Measurements from ENCODE around the gene TPGS1. TPM values are rescaled to one million over a fixed set of nuclear protein-coding genes. Genes with fewer than 3 reads are reported as not detected.

The TPGS1 gene
- total and polyA plus RNA-seq, 4 donors, result 9.9 to 31.3 (median 27.1) TPM

DNA sequence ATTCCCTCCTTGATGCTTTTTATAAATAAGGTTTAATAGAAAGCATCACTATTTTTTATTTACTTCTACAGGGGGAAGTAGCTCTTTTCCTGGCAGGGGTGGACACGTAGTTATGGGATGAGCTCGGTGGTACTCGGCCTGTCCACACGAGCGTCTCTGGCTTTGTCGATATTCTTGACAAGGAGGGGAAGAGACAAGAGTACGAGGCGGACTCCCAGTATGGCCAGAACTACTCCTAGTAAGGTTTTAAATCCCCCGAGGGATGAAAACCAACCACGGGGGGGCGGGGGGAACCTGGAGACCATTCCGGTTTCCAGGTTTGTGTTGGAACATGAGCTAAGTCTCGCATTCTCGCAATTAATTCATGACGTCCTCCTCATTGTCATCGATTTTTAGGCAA is 59.5 kb downstream of the TPGS1 start:
- peaks cover 7% of the 10 kb centered on the region for H3K27me3 ChIP-seq (ENCODE audit: control insufficient read depth, insufficient read depth, low read length)
- WGBS (ENCODE audit: insufficient coverage), result 86% methylated on average over 12 of the region's 16 CpGs
- H3K36me3 ChIP-seq (ENCODE audit: control insufficient read depth, insufficient read depth, low read length), result no peaks in the 10 kb centered on the region
- DNase-seq (ENCODE audit: low read depth in 4 of 6, low spot score in 6 of 6), result no peak
- no peak overlapping the region for H3K4me3 ChIP-seq (ENCODE audit: low read depth, low read length)
- no peaks in the 10 kb centered on the region for H3K9me3 ChIP-seq (ENCODE audit: control insufficient read depth, insufficient read depth, low read length)
- no peak overlapping the region for H3K27ac ChIP-seq (ENCODE audit: low read depth, low read length)
- H3K4me1 ChIP-seq (ENCODE audit: control insufficient read depth, insufficient read depth, low read length), result peaks cover 12% of the 10 kb centered on the region

DNA sequence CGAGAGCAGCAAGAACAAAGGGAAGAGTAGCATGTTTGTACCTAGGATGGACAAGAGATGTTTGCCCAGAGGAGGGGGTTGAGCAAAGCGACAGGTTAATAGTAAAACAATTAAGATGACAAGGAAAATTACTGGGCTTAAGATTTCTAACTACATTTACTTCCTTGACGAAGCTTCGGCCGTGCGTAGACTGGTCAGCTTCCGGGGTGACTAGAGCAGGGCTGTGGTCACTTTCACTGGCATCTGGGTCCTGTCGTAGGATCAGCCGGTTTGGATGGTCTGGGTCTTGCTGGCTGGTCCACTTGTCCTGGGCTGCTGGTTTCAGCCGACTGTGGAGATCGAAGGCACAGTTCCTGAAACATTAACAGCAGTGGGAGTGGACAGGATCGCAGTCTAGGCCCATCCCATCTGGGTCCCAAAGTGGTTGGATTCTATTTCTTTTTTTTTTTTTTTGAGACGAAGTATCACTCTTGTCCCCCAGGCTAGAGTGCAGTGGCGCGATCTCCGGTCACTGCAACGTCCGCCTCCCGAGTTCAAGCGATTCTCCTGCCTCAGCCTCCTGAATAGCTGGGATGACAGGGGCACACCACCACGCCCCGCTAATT is 60.1 kb downstream of the TPGS1 start:
- Histone ChIP-seq H3K4me3 (ENCODE audit: low read depth, low read length) (no peak overlapping the region), H3K36me3 (ENCODE audit: control insufficient read depth, insufficient read depth, low read length) (no peaks in the 10 kb centered on the region), H3K9me3 (ENCODE audit: control insufficient read depth, insufficient read depth, low read length) (no peaks in the 10 kb centered on the region), H3K27me3 (ENCODE audit: control insufficient read depth, insufficient read depth, low read length) (peaks cover 7% of the 10 kb centered on the region), H3K27ac (ENCODE audit: low read depth, low read length) (no peak overlapping the region), H3K4me1 (ENCODE audit: control insufficient read depth, insufficient read depth, low read length) (peaks cover 15% of the 10 kb centered on the region)
- WGBS (ENCODE audit: insufficient coverage), result 94% methylated on average over 20 of the region's 22 CpGs
- no peak for DNase-seq (ENCODE audit: low read depth in 4 of 6, low spot score in 6 of 6)

Other genes starting within 250 kb of the TPGS1 start
- gene PLPP2, start 216.1 kb upstream of the TPGS1 start, total RNA-seq, result 10 to 100 TPM; 11.8 to 12.4 TPM
- gene PLPP2, start 216.1 kb upstream of the TPGS1 start, polyA plus RNA-seq (ENCODE audit: insufficient read length in 2 of 2), result 10 to 100 TPM; 15.2 to 24.2 TPM
- gene MIER2, start 162.7 kb upstream of the TPGS1 start, total RNA-seq, result 10 to 100 TPM in 1 of 2 donors, 1 to 10 TPM in 1; 9.4 to 17.7 TPM
- gene MIER2, start 162.7 kb upstream of the TPGS1 start, polyA plus RNA-seq (ENCODE audit: insufficient read length in 2 of 2), result 10 to 100 TPM; 39.2 to 49.0 TPM
- gene C2CD4C, start 98.3 kb upstream of the TPGS1 start, total RNA-seq, result 1 to 10 TPM; 8.7 to 9.4 TPM
- 10 to 100 TPM; 30.8 to 32.6 TPM for gene C2CD4C, start 98.3 kb upstream of the TPGS1 start, polyA plus RNA-seq (ENCODE audit: insufficient read length in 2 of 2)
- 10 to 100 TPM; 15.5 to 24.2 TPM for gene SHC2, start 46.5 kb upstream of the TPGS1 start, total RNA-seq
- gene SHC2, start 46.5 kb upstream of the TPGS1 start, polyA plus RNA-seq (ENCODE audit: insufficient read length in 2 of 2), result 100 to 1,000 TPM in 1 of 2 donors, 10 to 100 TPM in 1; 92.7 to 111 TPM
- gene MADCAM1, start 11.0 kb upstream of the TPGS1 start, total RNA-seq, result 1 to 10 TPM in 1 of 2 donors, under 1 TPM in 1; 0.40 to 2.6 TPM
- gene MADCAM1, start 11.0 kb upstream of the TPGS1 start, polyA plus RNA-seq (ENCODE audit: insufficient read length in 2 of 2), result 1 to 10 TPM; 5.3 to 7.1 TPM
- gene CDC34, start 24.3 kb downstream of the TPGS1 start, total RNA-seq, result 10 to 100 TPM; 35.5 to 85.5 TPM
- 10 to 100 TPM; 86.6 to 92.0 TPM for gene CDC34, start 24.3 kb downstream of the TPGS1 start, polyA plus RNA-seq (ENCODE audit: insufficient read length in 2 of 2)
- gene GZMM, start 36.6 kb downstream of the TPGS1 start, total RNA-seq, result under 1 TPM in 1 of 2 donors, not detected in 1; 0.33 TPM
- gene GZMM, start 36.6 kb downstream of the TPGS1 start, polyA plus RNA-seq (ENCODE audit: insufficient read length in 2 of 2), result under 1 TPM; 0.55 to 0.68 TPM
- gene BSG, start 65.1 kb downstream of the TPGS1 start, total RNA-seq, result 100 to 1,000 TPM; 177 to 638 TPM
- 100 to 1,000 TPM; 484 to 623 TPM for gene BSG, start 65.1 kb downstream of the TPGS1 start, polyA plus RNA-seq (ENCODE audit: insufficient read length in 2 of 2)
- gene HCN2, start 82.4 kb downstream of the TPGS1 start, total RNA-seq, result 10 to 100 TPM in 1 of 2 donors, 1 to 10 TPM in 1; 8.6 to 35.7 TPM
- gene HCN2, start 82.4 kb downstream of the TPGS1 start, polyA plus RNA-seq (ENCODE audit: insufficient read length in 2 of 2), result 10 to 100 TPM; 82.5 to 85.8 TPM
- gene POLRMT, start 126.0 kb downstream of the TPGS1 start, total RNA-seq, result 10 to 100 TPM; 11.8 to 40.8 TPM
- 10 to 100 TPM; 51.6 to 54.2 TPM for gene POLRMT, start 126.0 kb downstream of the TPGS1 start, polyA plus RNA-seq (ENCODE audit: insufficient read length in 2 of 2)
- gene FGF22, start 132.4 kb downstream of the TPGS1 start, total RNA-seq, result 1 to 10 TPM in 1 of 2 donors, under 1 TPM in 1; 0.72 to 1.2 TPM
- 1 to 10 TPM; 2.2 to 2.5 TPM for gene FGF22, start 132.4 kb downstream of the TPGS1 start, polyA plus RNA-seq (ENCODE audit: insufficient read length in 2 of 2)
- gene RNF126, start 155.7 kb downstream of the TPGS1 start, total RNA-seq, result 10 to 100 TPM; 13.4 to 20.3 TPM
- gene RNF126, start 155.7 kb downstream of the TPGS1 start, polyA plus RNA-seq (ENCODE audit: insufficient read length in 2 of 2), result 10 to 100 TPM; 50.9 to 61.6 TPM
- gene FSTL3, start 168.9 kb downstream of the TPGS1 start, total RNA-seq, result 10 to 100 TPM; 11.5 to 32.1 TPM
- 10 to 100 TPM; 11.3 to 18.5 TPM for gene FSTL3, start 168.9 kb downstream of the TPGS1 start, polyA plus RNA-seq (ENCODE audit: insufficient read length in 2 of 2)
- 1 to 10 TPM in 1 of 2 donors, under 1 TPM in 1; 0.33 to 1.1 TPM for gene PRSS57, start 188.0 kb downstream of the TPGS1 start, total RNA-seq
- gene PRSS57, start 188.0 kb downstream of the TPGS1 start, polyA plus RNA-seq (ENCODE audit: insufficient read length in 2 of 2), result under 1 TPM in 1 of 2 donors, not detected in 1; 0.15 TPM
- gene PALM, start 201.4 kb downstream of the TPGS1 start, total RNA-seq, result 10 to 100 TPM; 48.8 to 72.4 TPM
- gene PALM, start 201.4 kb downstream of the TPGS1 start, polyA plus RNA-seq (ENCODE audit: insufficient read length in 2 of 2), result 100 to 1,000 TPM; 237 to 260 TPM
- under 1 TPM; 0.40 to 0.66 TPM for gene MISP, start 243.6 kb downstream of the TPGS1 start, total RNA-seq
- under 1 TPM; 0.41 to 0.42 TPM for gene MISP, start 243.6 kb downstream of the TPGS1 start, polyA plus RNA-seq (ENCODE audit: insufficient read length in 2 of 2)

Measured in spinal cord (tissue), 10 donors.